GM12878 (cell line): Measurements from ENCODE around the gene SPCS1. TPM values are rescaled to one million over a fixed set of nuclear protein-coding genes. Genes with fewer than 3 reads are reported as not detected.

Experiments used
- CREM ChIP-seq: IDR thresholded peaks from 2 replicates; pipeline ENCODE4 v1.6.1; 2014; ENCODE audit warnings: antibody characterized with exemption, low read depth
- EGR1 ChIP-seq, 2 experiments: IDR thresholded peaks; 1 replicate in 1 of 2; 2 replicates in 1 of 2; pipeline ENCODE4 v1.6.1; 2011 to 2012; ENCODE audit warnings: low read depth in 2 of 2, low read length in 2 of 2, borderline replicate concordance in 1 of 2, mild to moderate bottlenecking in 1 of 2, moderate library complexity in 1 of 2
- ETV6 ChIP-seq, 2 experiments: fragments of 450-650 bp in 1 of 2; IDR thresholded peaks in 1 of 2; conservative IDR thresholded peaks in 1 of 2; 2 replicates each; pipeline ENCODE4 v1.6.1; 2014; ENCODE audit warnings: antibody characterized with exemption in 1 of 2, borderline replicate concordance in 1 of 2, low read depth in 1 of 2, mild to moderate bottlenecking in 1 of 2, moderate library complexity in 1 of 2
- IKZF2 ChIP-seq, 2 experiments: fragments of 450-650 bp; IDR thresholded peaks; 2 replicates each; pipeline ENCODE4 v1.6.1; 2017; ENCODE audit warnings: mild to moderate bottlenecking in 2 of 2, moderate library complexity in 2 of 2
- MEF2B ChIP-seq: fragments of 450-650 bp; IDR thresholded peaks from 2 replicates; pipeline ENCODE4 v1.6.1; 2018; ENCODE audit warnings: mild to moderate bottlenecking, moderate library complexity; ENCODE audit not compliant: partially characterized antibody, poor library complexity, severe bottlenecking
- MTA2 ChIP-seq: fragments of 450-650 bp; IDR thresholded peaks from 2 replicates; pipeline ENCODE4 v1.6.1; 2016; ENCODE audit warnings: low read depth, mild to moderate bottlenecking, moderate library complexity
- NFIC ChIP-seq: IDR thresholded peaks from 2 replicates; pipeline ENCODE4 v1.6.1; 2012; ENCODE audit warnings: low read depth, mild to moderate bottlenecking, inconsistent platforms, low read length, moderate library complexity
- PAX8 ChIP-seq: fragments of 450-650 bp; IDR thresholded peaks from 2 replicates; pipeline ENCODE4 v1.6.1; 2017; ENCODE audit warnings: mild to moderate bottlenecking, moderate library complexity
- PML ChIP-seq: IDR thresholded peaks from 2 replicates; pipeline ENCODE4 v1.6.1; 2012; ENCODE audit warnings: low read length, inconsistent platforms
- RUNX3 ChIP-seq: IDR thresholded peaks from 2 replicates; pipeline ENCODE4 v1.6.1; 2012; ENCODE audit warnings: low read length, inconsistent platforms
- SMARCA5 ChIP-seq: fragments of 450-650 bp; IDR thresholded peaks from 2 replicates; pipeline ENCODE4 v1.6.1; 2017; ENCODE audit warnings: mild to moderate bottlenecking
- SRF ChIP-seq, 2 experiments: IDR thresholded peaks; 2 replicates each; pipeline ENCODE4 v1.6.1; 2011; ENCODE audit warnings: low read depth in 2 of 2, low read length in 2 of 2, mild to moderate bottlenecking in 1 of 2, moderate library complexity in 1 of 2
- TARDBP ChIP-seq: IDR thresholded peaks from 2 replicates; pipeline ENCODE4 v1.6.1; 2016; ENCODE audit warnings: borderline replicate concordance
- TCF7 ChIP-seq: IDR thresholded peaks from 2 replicates; pipeline ENCODE4 v1.6.1; 2014; ENCODE audit warnings: antibody characterized with exemption, borderline replicate concordance
- ZNF207 ChIP-seq: fragments of 450-650 bp; IDR thresholded peaks from 2 replicates; pipeline ENCODE4 v1.6.1; 2014; ENCODE audit warnings: antibody characterized with exemption, mild to moderate bottlenecking, borderline replicate concordance
- ZNF274 ChIP-seq: IDR thresholded peaks from one replicate; pipeline ENCODE4 v1.8.0; 2011; ENCODE audit not compliant: insufficient read length, insufficient read depth
- ZNF622 ChIP-seq: fragments of 450-650 bp; IDR thresholded peaks from 2 replicates; pipeline ENCODE4 v1.6.1; 2017; ENCODE audit warnings: mild to moderate bottlenecking, inconsistent platforms
- polyA plus RNA-seq, 11 experiments: library from polyadenylated mRNA; depleted of rRNA in 4 of 11; unstranded in 6 of 11; stranded (reverse) in 5 of 11; fragments of >200 nt; fragmentation: Nextera tagmentation in 4 of 11; fragmentation: Illumina TruSeq in 1 of 11; extraction: Ambion mirVana in 4 of 11; extraction: Trizol in 1 of 11; gene quantifications; 1 replicate in 1 of 11; 2 replicates in 10 of 11; pipeline versions ENCODE4 v1.2.1 to v1.2.3, GENCODE V29; 2011 to 2016; ENCODE audit warnings: inconsistent platforms in 2 of 11, missing spikeins in 2 of 11, low read depth in 1 of 11
- total RNA-seq, 4 experiments: library from RNA; depleted of rRNA in 3 of 4; stranded (reverse); fragments of >200 nt in 3 of 4; fragmentation: Illumina TruSeq in 1 of 4; extraction: Trizol in 1 of 4; gene quantifications; 2 replicates each; pipeline versions ENCODE4 v1.2.1 to v1.2.3, GENCODE V29; 2013 to 2021
- TF ChIP-seq, protein P1 (sequence below): fragments of 450-650 bp; formaldehyde crosslinking; IDR thresholded peaks from 2 replicates; pipeline ENCODE4 v1.5.0; 2022; ENCODE audit warnings: mild to moderate bottlenecking, missing genetic modification characterization
- TF ChIP-seq, protein P2 (sequence below): IDR thresholded peaks from 2 replicates; pipeline ENCODE4 v1.6.1; 2012; ENCODE audit warnings: mild to moderate bottlenecking, low read depth, low read length
- TF ChIP-seq, protein P3 (sequence below): IDR thresholded peaks from 2 replicates; pipeline ENCODE4 v1.6.1; 2012; ENCODE audit warnings: low read depth, low read length, improper control_type of control experiment
- TF ChIP-seq, protein P4 (sequence below): fragments of 450-650 bp; IDR thresholded peaks from 2 replicates; pipeline ENCODE4 v1.6.1; 2017; ENCODE audit warnings: mild to moderate bottlenecking, moderate library complexity

The SPCS1 gene
- total and polyA plus RNA-seq, 10 of the 15 experiments (the other 5 are each of a cell fraction or from before 2014, with no cell fraction given) = 107 to 994 (median 233) TPM

DNA sequence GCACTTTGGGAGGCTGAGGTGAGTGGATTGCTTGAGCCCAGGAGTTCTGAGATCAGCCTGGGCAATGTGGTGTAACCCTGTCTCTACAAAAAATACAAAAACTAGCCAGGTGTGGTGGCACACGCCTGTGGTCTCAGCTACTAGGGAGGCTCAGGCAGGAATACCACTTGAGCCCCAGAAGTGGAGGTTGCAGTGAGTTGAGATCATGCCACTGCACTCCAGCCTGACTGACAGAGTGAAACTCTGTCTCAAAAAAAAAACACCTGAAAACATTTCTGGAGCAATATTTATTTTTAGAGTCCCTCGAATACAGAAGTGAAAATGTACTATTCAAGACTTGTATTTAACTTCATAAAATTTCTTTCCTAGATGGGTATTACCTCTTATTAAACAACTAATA lies 4.6 kb downstream of the SPCS1 start (continued):
- TF ChIP-seq, protein P1, sequence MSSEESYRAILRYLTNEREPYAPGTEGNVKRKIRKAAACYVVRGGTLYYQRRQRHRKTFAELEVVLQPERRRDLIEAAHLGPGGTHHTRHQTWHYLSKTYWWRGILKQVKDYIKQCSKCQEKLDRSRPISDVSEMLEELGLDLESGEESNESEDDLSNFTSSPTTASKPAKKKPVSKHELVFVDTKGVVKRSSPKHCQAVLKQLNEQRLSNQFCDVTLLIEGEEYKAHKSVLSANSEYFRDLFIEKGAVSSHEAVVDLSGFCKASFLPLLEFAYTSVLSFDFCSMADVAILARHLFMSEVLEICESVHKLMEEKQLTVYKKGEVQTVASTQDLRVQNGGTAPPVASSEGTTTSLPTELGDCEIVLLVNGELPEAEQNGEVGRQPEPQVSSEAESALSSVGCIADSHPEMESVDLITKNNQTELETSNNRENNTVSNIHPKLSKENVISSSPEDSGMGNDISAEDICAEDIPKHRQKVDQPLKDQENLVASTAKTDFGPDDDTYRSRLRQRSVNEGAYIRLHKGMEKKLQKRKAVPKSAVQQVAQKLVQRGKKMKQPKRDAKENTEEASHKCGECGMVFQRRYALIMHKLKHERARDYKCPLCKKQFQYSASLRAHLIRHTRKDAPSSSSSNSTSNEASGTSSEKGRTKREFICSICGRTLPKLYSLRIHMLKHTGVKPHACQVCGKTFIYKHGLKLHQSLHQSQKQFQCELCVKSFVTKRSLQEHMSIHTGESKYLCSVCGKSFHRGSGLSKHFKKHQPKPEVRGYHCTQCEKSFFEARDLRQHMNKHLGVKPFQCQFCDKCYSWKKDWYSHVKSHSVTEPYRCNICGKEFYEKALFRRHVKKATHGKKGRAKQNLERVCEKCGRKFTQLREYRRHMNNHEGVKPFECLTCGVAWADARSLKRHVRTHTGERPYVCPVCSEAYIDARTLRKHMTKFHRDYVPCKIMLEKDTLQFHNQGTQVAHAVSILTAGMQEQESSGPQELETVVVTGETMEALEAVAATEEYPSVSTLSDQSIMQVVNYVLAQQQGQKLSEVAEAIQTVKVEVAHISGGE (CRISPR knock-in tag) = no peak
- TF ChIP-seq ETV6 (conservative IDR thresholded peaks at IDR 0.05 in 1 of 2, IDR thresholded peaks at IDR 0.05 in 1 of 2; ENCODE audit: borderline replicate concordance in 1 of 2, low read depth in 1 of 2) (no peak), EGR1 (IDR thresholded peaks at IDR 0.05; ENCODE audit: borderline replicate concordance in 1 of 2, low read depth in 2 of 2, low read length in 2 of 2) (no peak), SRF (IDR thresholded peaks at IDR 0.05; ENCODE audit: low read depth in 2 of 2, low read length in 2 of 2) (no peak), SMARCA5 (peak; percentile 90), PAX8 (no peak), IKZF2 (IDR thresholded peaks at IDR 0.05) (peak; percentile 58 to 66), TARDBP (no peak), ZNF207 (no peak), NFIC (no peak), TCF7 (no peak), PML (no peak), MTA2 (0 out of 2 replicates have a peak, but pooled peaks have one; percentile 15), ZNF622 (no peak), RUNX3 (peak; percentile 72), CREM (peak; percentile 35; the same call in 1 of the 2 replicates), ZNF274 (no peak), MEF2B (peak; percentile 35)
- TF ChIP-seq, protein P2, sequence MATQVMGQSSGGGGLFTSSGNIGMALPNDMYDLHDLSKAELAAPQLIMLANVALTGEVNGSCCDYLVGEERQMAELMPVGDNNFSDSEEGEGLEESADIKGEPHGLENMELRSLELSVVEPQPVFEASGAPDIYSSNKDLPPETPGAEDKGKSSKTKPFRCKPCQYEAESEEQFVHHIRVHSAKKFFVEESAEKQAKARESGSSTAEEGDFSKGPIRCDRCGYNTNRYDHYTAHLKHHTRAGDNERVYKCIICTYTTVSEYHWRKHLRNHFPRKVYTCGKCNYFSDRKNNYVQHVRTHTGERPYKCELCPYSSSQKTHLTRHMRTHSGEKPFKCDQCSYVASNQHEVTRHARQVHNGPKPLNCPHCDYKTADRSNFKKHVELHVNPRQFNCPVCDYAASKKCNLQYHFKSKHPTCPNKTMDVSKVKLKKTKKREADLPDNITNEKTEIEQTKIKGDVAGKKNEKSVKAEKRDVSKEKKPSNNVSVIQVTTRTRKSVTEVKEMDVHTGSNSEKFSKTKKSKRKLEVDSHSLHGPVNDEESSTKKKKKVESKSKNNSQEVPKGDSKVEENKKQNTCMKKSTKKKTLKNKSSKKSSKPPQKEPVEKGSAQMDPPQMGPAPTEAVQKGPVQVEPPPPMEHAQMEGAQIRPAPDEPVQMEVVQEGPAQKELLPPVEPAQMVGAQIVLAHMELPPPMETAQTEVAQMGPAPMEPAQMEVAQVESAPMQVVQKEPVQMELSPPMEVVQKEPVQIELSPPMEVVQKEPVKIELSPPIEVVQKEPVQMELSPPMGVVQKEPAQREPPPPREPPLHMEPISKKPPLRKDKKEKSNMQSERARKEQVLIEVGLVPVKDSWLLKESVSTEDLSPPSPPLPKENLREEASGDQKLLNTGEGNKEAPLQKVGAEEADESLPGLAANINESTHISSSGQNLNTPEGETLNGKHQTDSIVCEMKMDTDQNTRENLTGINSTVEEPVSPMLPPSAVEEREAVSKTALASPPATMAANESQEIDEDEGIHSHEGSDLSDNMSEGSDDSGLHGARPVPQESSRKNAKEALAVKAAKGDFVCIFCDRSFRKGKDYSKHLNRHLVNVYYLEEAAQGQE = no peak
- TF ChIP-seq, protein P3, sequence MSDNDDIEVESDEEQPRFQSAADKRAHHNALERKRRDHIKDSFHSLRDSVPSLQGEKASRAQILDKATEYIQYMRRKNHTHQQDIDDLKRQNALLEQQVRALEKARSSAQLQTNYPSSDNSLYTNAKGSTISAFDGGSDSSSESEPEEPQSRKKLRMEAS = no peak
- TF ChIP-seq, protein P4, sequence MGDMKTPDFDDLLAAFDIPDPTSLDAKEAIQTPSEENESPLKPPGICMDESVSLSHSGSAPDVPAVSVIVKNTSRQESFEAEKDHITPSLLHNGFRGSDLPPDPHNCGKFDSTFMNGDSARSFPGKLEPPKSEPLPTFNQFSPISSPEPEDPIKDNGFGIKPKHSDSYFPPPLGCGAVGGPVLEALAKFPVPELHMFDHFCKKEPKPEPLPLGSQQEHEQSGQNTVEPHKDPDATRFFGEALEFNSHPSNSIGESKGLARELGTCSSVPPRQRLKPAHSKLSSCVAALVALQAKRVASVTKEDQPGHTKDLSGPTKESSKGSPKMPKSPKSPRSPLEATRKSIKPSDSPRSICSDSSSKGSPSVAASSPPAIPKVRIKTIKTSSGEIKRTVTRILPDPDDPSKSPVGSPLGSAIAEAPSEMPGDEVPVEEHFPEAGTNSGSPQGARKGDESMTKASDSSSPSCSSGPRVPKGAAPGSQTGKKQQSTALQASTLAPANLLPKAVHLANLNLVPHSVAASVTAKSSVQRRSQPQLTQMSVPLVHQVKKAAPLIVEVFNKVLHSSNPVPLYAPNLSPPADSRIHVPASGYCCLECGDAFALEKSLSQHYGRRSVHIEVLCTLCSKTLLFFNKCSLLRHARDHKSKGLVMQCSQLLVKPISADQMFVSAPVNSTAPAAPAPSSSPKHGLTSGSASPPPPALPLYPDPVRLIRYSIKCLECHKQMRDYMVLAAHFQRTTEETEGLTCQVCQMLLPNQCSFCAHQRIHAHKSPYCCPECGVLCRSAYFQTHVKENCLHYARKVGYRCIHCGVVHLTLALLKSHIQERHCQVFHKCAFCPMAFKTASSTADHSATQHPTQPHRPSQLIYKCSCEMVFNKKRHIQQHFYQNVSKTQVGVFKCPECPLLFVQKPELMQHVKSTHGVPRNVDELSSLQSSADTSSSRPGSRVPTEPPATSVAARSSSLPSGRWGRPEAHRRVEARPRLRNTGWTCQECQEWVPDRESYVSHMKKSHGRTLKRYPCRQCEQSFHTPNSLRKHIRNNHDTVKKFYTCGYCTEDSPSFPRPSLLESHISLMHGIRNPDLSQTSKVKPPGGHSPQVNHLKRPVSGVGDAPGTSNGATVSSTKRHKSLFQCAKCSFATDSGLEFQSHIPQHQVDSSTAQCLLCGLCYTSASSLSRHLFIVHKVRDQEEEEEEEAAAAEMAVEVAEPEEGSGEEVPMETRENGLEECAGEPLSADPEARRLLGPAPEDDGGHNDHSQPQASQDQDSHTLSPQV = no peak
